Suprapubic skin (tissue), 3 donors: Measurements from ENCODE around the gene CCDC54.

Experiments
- POLR2AphosphoS5 ChIP-seq, 3 donors: sonication (generic); formaldehyde crosslinking; IDR thresholded peaks; one replicate each; pipeline ENCODE4 v1.6.1; 2017; ENCODE audit warnings: antibody characterized with exemption in 3 of 3
- TF ChIP-seq, protein P1 (sequence below), 2 donors: fragments of 200-600 bp in 1 of 2; fragments of 450-650 bp in 1 of 2; sonication (generic) in 1 of 2; IDR thresholded peaks; one replicate each; pipeline ENCODE4 v1.5.1; 2016 to 2019; ENCODE audit warnings: antibody characterized with exemption in 2 of 2, mild to moderate bottlenecking in 1 of 2, moderate library complexity in 1 of 2

DNA sequence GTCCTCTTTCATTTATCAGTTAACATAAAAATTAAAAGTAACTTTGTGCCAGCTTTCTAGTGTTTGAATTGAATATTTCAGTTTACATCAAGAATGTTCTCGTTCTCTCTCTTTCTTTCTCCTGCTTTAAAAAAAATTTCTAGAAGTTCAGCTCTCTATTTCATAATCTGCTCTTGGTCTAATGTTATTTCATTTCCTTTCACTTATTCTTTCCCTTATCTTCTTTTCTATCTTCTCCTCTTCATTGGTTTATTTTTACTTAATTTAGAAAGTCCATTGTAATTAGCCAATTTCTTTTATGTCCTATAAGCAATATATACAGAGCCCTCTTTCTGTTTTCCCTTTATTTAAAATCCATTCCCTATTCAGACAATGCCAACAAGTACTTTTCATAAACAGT, 44.6 kb downstream of the CCDC54 start:
- TF ChIP-seq, protein P1, sequence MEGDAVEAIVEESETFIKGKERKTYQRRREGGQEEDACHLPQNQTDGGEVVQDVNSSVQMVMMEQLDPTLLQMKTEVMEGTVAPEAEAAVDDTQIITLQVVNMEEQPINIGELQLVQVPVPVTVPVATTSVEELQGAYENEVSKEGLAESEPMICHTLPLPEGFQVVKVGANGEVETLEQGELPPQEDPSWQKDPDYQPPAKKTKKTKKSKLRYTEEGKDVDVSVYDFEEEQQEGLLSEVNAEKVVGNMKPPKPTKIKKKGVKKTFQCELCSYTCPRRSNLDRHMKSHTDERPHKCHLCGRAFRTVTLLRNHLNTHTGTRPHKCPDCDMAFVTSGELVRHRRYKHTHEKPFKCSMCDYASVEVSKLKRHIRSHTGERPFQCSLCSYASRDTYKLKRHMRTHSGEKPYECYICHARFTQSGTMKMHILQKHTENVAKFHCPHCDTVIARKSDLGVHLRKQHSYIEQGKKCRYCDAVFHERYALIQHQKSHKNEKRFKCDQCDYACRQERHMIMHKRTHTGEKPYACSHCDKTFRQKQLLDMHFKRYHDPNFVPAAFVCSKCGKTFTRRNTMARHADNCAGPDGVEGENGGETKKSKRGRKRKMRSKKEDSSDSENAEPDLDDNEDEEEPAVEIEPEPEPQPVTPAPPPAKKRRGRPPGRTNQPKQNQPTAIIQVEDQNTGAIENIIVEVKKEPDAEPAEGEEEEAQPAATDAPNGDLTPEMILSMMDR (IDR thresholded peaks at IDR 0.05), result no peak
- TF ChIP-seq POLR2AphosphoS5 (IDR thresholded peaks at IDR 0.05), result no peak
